Small intestine (tissue), 7 donors: ENCODE results near the gene ZNF18. TPM values are rescaled to one million over a fixed set of nuclear protein-coding genes. Genes with fewer than 3 reads are reported as not detected.

ENCODE experiments used
- DNase-seq, 2 donors: peaks; one replicate each; pipeline versions ENCODE4 v3.0.0 to v3.0.0-alpha.2; 2013
- FAIRE-seq: peaks from 2 replicates; lab custom pipeline; 2012; peaks lifted over from hg19 to GRCh38; lab: Jason Lieb, UNC
- H3K27ac ChIP-seq, 3 donors: one replicate each; pipeline ENCODE4 v1.5.1; 2013; ENCODE audit warnings: low read length in 2 of 3, mild to moderate bottlenecking in 2 of 3, control low read depth in 1 of 3, inconsistent platforms in 1 of 3, low read depth in 1 of 3, moderate library complexity in 1 of 3
- H3K27me3 ChIP-seq, 3 donors: one replicate each; pipeline ENCODE4 v1.6.1; 2013; ENCODE audit warnings: low read length in 3 of 3, inconsistent platforms in 1 of 3; ENCODE audit not compliant: control insufficient read depth in 3 of 3, insufficient read depth in 3 of 3
- H3K36me3 ChIP-seq, 3 donors: one replicate each; pipeline ENCODE4 v1.6.1; 2013; ENCODE audit warnings: low read length in 3 of 3, inconsistent platforms in 1 of 3, low read depth in 1 of 3, mild to moderate bottlenecking in 1 of 3, moderate library complexity in 1 of 3; ENCODE audit not compliant: control insufficient read depth in 3 of 3, insufficient read depth in 2 of 3
- H3K4me1 ChIP-seq, 3 donors: one replicate each; pipeline ENCODE4 v1.6.1; 2013; ENCODE audit warnings: low read length in 2 of 3, inconsistent platforms in 1 of 3, low read depth in 1 of 3, mild to moderate bottlenecking in 1 of 3, moderate library complexity in 1 of 3; ENCODE audit not compliant: control insufficient read depth in 3 of 3, insufficient read depth in 2 of 3
- H3K4me3 ChIP-seq, 3 donors: one replicate each; pipeline ENCODE4 v1.5.1; 2013; ENCODE audit warnings: low read length in 3 of 3, control low read depth in 1 of 3, inconsistent platforms in 1 of 3, low read depth in 1 of 3, mild to moderate bottlenecking in 1 of 3, moderate library complexity in 1 of 3
- H3K9me3 ChIP-seq, 2 donors: one replicate each; pipeline ENCODE4 v1.6.1; 2013; ENCODE audit warnings: low read depth in 1 of 2, low read length in 1 of 2; ENCODE audit not compliant: control insufficient read depth in 2 of 2, insufficient read depth in 1 of 2
- WGBS, 3 donors: extraction: QIAGEN DNeasy Blood & Tissue Kit; methylation state at CpG; one replicate each; pipeline ENCODE4 v1.1.7; 2013; 5-methylcytosine and 5-hydroxymethylcytosine counted together
- polyA plus RNA-seq, 4 donors: library from polyadenylated mRNA; stranded (reverse) in 3 of 4; unstranded in 1 of 4; fragments of 200-250 nt in 3 of 4; fragments of 120-200 nt in 1 of 4; gene quantifications; one replicate each; pipeline versions ENCODE4 v1.2.1 to v1.2.3, GENCODE V29; 2013
- donor health status: healthy with polysubstance abuse.
- donor health status: control.
- donor health status: control.
- donor health status: Bipolar disorder and iron deficiency.
- donor health status: healthy.

ZNF18 gene
- polyA plus RNA-seq, 4 donors = 4.5 to 9.6 (median 7.1) TPM

DNA sequence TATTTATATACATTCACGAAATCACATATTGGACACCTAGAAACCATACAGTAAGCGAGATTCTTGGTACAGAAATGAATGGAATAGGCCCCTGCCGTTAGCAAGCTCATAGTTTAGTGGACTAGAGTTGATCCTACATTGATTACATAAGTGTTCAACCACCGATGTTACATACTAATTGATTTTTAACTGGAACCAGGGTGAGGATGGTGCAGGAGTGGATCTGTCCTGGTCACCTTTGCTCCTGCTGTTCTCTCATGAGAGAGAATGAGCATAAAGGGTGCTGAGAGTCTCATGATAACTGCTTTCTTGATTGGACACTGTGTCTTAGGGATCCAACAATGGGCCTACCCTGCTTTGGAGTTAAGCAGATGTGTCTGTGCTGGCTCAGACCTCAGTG is 37.3 kb upstream of the ZNF18 start:
- WGBS, 3 donors = 87 to 92% (median 91%) methylated on average over 4 of the region's 4 CpGs
- FAIRE-seq = no peak
- H3K27ac ChIP-seq = no peak overlapping the region

DNA sequence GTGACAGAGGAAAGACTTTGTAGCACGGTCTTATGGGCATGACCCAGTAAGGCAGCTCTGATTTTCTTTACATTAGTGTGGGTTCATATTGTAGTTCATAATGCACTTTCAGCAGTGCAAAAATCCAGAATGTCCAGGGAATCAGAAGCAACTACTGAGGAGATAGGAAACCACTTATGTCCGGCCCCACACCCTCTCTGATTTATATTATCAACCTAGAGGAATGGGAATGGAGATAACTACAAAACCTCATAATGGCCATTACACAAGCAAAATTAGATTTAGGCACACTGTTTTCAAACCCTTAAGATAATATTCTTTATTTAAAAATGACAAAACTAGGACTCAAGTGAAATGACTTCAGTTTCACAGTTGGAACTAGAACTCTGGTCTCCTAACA is 31.3 kb upstream of the ZNF18 start:
- WGBS, 3 donors = 93 to 95% (median 94%) methylated on average over 2 of the region's 2 CpGs
- Histone ChIP-seq H3K4me1 (peaks cover 0 to under 1% (median 0%) of the 10 kb centered on the region in 3 donors), H3K36me3 (peaks cover 0 to 2% (median 0%) of the 10 kb centered on the region in 3 donors), H3K4me3 (no peak overlapping the region), H3K9me3 (no peaks in the 10 kb centered on the region), H3K27ac (no peak overlapping the region), H3K27me3 (no peaks in the 10 kb centered on the region)
- DNase-seq (no peak), FAIRE-seq (no peak)

More for the DNA sequence above, 37.3 kb upstream of the ZNF18 start:
- Histone ChIP-seq H3K27me3 (no peaks in the 10 kb centered on the region), H3K4me3 (no peak overlapping the region), H3K4me1 (no peaks in the 10 kb centered on the region), H3K9me3 (no peaks in the 10 kb centered on the region), H3K36me3 (peaks cover 0 to 2% (median 0%) of the 10 kb centered on the region in 3 donors)
- DNase-seq = no peak

DNA sequence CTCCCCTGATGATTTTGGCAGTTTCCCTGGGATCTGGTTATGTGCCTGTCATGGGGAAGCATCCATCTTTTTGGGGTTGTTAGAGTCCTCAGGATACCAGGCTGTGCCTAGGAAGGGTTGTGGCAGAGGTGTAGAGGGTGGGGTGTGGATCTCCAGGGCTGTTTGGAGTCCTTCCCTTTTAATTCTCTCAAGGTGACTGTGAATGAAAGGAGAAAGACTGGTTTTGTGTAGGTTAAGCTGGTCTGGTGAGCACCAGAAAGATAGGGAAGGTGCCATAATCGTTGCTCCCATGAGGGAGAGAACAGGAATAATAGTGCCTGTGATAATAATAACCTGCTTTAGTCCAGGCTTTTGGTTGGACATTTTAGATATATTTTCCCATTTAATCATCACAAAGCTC is 30.4 kb upstream of the ZNF18 start:
- H3K9me3 ChIP-seq = no peaks in the 10 kb centered on the region
- peaks cover 0 to 4% (median 0%) of the 10 kb centered on the region in 3 donors for H3K4me1 ChIP-seq
- H3K4me3 ChIP-seq = no peak overlapping the region
- WGBS, 3 donors = 82 to 90% (median 89%) methylated on average over 1 of the region's 1 CpG
- H3K27me3 ChIP-seq = no peaks in the 10 kb centered on the region
- no peak overlapping the region for H3K27ac ChIP-seq
- H3K36me3 ChIP-seq = peaks cover 0 to under 1% (median 0%) of the 10 kb centered on the region in 3 donors
- DNase-seq (no peak), FAIRE-seq (no peak)

DNA sequence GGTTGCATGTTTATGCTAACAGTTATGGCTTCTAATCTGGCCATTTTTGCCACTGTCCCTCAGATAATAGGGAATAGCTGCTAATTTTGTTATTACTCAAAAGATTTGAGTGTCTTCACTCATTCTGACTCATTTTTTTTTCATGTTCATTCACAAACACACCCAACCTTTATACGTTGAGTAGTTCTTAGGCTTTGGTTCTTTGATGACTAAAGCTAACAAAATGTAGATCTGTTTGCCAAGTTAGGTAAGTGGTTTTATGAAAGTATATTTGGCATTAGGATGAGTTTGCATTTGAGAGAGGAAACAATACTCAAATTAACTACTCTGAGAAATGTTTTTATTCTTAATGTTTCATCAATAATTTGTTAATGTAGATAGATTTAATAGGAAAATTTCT is 27.1 kb upstream of the ZNF18 start:
- H3K27ac ChIP-seq = no peak overlapping the region
- WGBS, 3 donors = 3 to 28% (median 19%) methylated on average over 1 of the region's 1 CpG
- DNase-seq (no peak), FAIRE-seq (no peak)
- H3K27me3 ChIP-seq = peaks cover 0 to 4% (median 0%) of the 10 kb centered on the region in 3 donors
- no peak overlapping the region for H3K4me3 ChIP-seq
- no peaks in the 10 kb centered on the region for H3K9me3 ChIP-seq
- peaks cover 0 to 4% (median 4%) of the 10 kb centered on the region in 3 donors for H3K4me1 ChIP-seq
- no peaks in the 10 kb centered on the region for H3K36me3 ChIP-seq

DNA sequence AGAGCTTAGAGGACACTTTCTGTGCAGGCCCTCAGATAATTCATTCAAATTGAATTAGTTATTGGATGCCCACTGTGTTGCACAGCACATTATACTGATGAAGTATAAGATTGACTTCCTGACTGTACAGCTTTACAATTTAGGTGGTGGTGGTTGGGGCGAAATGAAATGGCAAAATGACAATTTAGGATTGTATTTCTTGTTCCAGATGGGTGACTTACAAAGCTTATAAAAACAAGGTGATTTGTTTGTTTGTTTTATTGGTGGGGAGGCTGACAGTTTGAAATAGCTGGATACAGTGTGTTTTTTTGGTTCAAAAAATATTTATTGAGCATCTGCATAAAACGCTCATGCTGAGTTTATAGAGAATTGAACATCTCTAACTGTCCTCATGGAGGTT is 25.0 kb upstream of the ZNF18 start:
- no peak overlapping the region for H3K4me3 ChIP-seq
- no peak for DNase-seq
- H3K27ac ChIP-seq = no peak overlapping the region
- H3K4me1 ChIP-seq = peaks cover 0 to 4% (median 4%) of the 10 kb centered on the region in 3 donors
- no peaks in the 10 kb centered on the region for H3K36me3 ChIP-seq
- no peaks in the 10 kb centered on the region for H3K9me3 ChIP-seq
- peaks cover 0 to 5% (median 0%) of the 10 kb centered on the region in 3 donors for H3K27me3 ChIP-seq
- WGBS, 3 donors = 75 to 87% (median 85%) methylated on average over 2 of the region's 2 CpGs
- FAIRE-seq = no peak

DNA sequence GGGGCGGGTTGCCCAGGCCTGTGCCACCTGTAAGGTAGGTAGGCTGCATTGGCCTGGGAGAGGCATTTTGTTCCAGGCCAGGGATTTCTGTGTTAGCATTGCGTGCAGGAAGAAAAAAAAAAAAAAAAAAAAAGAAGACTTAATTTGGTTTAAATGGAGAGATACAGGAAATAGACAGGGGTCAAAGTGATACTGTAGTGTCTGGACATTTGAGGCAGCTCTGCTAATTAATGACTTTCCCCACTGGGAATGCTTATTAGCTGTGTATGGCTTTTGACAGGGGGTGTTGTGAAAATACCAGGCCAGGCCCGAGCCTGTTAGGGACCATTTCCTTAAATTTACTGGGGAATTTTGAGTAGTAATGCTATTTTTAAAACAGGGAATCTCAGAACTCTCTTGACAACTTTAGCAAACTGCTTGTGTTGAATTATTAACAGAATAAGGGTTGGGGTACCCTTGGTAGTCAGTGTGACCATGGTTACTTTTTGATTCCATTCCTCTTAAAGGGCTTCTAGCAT is 24.4 kb upstream of the ZNF18 start:
- no peak overlapping the region for H3K27ac ChIP-seq
- FAIRE-seq (no peak), DNase-seq (peak in 1 of 2 donors; percentile 8)
- peaks cover 0 to 5% (median 0%) of the 10 kb centered on the region in 3 donors for H3K27me3 ChIP-seq
- 1 to 7% (median 6%) methylated on average over 3 of the region's 3 CpGs for WGBS, 3 donors
- H3K9me3 ChIP-seq = no peaks in the 10 kb centered on the region
- peaks cover 0 to 4% (median 4%) of the 10 kb centered on the region in 3 donors for H3K4me1 ChIP-seq
- no peaks in the 10 kb centered on the region for H3K36me3 ChIP-seq
- peak overlapping the region; percentile 55 to 100 (median 98) for H3K4me3 ChIP-seq

DNA sequence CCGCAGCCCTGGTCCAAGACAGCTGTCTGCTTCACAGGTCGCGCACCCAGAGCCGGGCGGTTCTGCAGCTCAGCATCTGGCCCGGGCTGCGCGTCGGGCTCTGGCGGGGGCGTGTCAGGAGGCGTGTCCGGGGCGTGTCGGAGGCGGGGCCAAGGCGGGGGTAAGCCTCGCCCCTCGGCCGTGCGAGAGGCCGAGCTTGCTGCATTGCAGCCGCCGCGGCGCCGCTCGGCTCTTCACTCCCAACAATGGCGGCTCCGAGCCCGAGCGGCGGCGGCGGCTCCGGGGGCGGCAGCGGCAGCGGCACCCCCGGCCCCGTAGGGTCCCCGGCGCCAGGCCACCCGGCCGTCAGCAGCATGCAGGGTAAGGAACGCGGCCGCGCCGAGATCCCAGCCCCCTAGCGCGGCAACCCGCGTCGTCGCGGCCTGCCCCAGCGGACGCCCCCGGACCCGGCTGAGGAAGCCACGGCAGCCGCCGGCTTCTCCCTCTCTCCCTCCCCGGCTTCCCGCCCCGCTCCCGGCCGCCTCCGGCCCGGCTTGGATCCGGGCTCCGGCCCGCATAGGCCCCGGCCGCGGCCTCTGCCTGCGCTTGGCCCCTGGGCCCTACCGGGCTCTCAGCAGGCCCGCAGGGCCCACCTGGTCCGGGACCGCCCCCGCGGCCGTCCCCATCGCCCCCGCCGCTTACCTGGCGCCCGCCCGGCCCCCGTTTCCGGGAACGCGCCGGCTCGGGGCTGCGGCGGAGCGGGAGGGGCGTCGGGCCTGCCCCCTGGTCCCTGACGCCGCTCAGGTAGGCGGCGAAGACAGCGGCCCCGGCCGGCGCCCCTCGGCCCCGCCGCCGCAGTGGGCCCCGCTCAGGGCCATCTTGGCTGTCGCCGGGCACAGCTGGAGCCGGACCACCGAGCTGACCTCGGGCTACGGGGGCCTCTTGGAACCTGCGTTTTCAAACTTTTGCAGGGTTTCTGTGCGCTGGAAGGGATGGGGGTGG is 23.7 kb upstream of the ZNF18 start, which contains the start of gene MAP2K4:
MAP2K4 (plus strand) TSS at position 236 of the 981 bp plus-strand sequence; CDS start at position 246, 10 bp downstream.
- Histone ChIP-seq H3K27ac (peak within 1 kb of the TSS; percentile 38 to 92 (median 88)), H3K9me3 (no peaks in the 10 kb centered on the region), H3K4me1 (peaks cover 0 to 4% (median 4%) of the 10 kb centered on the region in 3 donors), H3K27me3 (peaks cover 0 to 5% (median 0%) of the 10 kb centered on the region in 3 donors), H3K36me3 (no peaks in the 10 kb centered on the region), H3K4me3 (peak within 1 kb of the TSS; percentile 55 to 100 (median 98))
- FAIRE-seq = no peak
- DNase-seq = peak; percentile 89 to 96
- 0 to 1% (median 1%) methylated on average over 82 to 123 of the region's 123 CpGs for WGBS, 3 donors

DNA sequence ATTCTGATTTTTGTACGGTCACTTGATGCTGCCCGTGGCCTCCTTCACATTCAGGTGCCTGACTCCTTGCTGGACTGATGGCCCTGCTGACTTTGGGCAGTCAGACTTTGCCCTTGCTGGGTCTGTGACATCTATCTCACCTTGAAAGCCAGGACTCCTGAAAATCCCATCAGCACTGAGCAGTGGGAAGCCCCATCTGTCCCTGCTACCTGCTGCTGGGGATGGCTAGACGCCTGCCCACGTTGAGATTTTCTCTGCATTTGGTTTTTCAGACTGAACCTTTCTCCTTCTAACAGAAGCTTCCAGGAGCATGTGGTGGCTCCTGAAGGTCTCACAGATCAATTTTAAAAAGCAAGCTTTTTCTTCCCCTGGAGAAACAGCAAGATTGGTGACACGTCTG is 10.2 kb upstream of the ZNF18 start:
- H3K4me1 ChIP-seq = no peaks in the 10 kb centered on the region
- no peaks in the 10 kb centered on the region for H3K36me3 ChIP-seq
- 81 to 89% (median 87%) methylated on average over 5 of the region's 5 CpGs for WGBS, 3 donors
- FAIRE-seq (no peak), DNase-seq (no peak)
- no peaks in the 10 kb centered on the region for H3K9me3 ChIP-seq
- no peak overlapping the region for H3K27ac ChIP-seq
- no peaks in the 10 kb centered on the region for H3K27me3 ChIP-seq
- H3K4me3 ChIP-seq = no peak overlapping the region
